Heart right ventricle (tissue), 16 donors: ENCODE results near the gene ANKFN1. TPM values are rescaled to one million over a fixed set of nuclear protein-coding genes. Genes with fewer than 3 reads are reported as not detected.

Experiments used
- ATAC-seq, 8 donors: fragments of 200-7000 bp; cut with Tn5 transposase; one replicate each; pipeline ENCODE4 v1.9.1; 2020; ENCODE audit warnings: mild to moderate bottlenecking in 8 of 8, moderate library complexity in 8 of 8, moderate number of reproducible peaks in 1 of 8
- DNase-seq, 2 donors: peaks; one replicate each; pipeline ENCODE4 v3.0.0-alpha.2; 2020
- H3K27ac ChIP-seq, 10 donors: fragments of 200-600 bp; sonication (generic) in 2 of 10; one replicate each; pipeline versions ENCODE4 v1.5.0 to v1.8.0; 2020 to 2022; ENCODE audit warnings: mild to moderate bottlenecking in 3 of 10
- H3K27me3 ChIP-seq, 7 donors: fragments of 200-600 bp; one replicate each; pipeline ENCODE4 v1.8.0; 2021 to 2022; ENCODE audit warnings: mild to moderate bottlenecking in 2 of 7
- H3K36me3 ChIP-seq, 9 donors: fragments of 200-600 bp; sonication (generic) in 1 of 9; one replicate each; pipeline versions ENCODE4 v1.5.0 to v1.8.0; 2020 to 2022; ENCODE audit warnings: mild to moderate bottlenecking in 2 of 9
- H3K4me1 ChIP-seq, 9 donors: fragments of 200-600 bp; sonication (generic) in 1 of 9; one replicate each; pipeline versions ENCODE4 v1.5.0 to v1.8.0; 2020 to 2022; ENCODE audit warnings: mild to moderate bottlenecking in 4 of 9
- H3K4me3 ChIP-seq, 10 donors: fragments of 200-600 bp; sonication (generic) in 2 of 10; one replicate each; pipeline versions ENCODE4 v1.5.0 to v1.8.0; 2020 to 2022; ENCODE audit warnings: mild to moderate bottlenecking in 7 of 10, moderate library complexity in 2 of 10
- H3K9me3 ChIP-seq, 11 donors: fragments of 200-600 bp in 10 of 11; sonication (generic) in 2 of 11; one replicate each; pipeline versions ENCODE4 v1.5.0 to v1.8.0; 2013 to 2022; ENCODE audit warnings: mild to moderate bottlenecking in 2 of 11, control low read depth in 1 of 11, moderate library complexity in 1 of 11
- CTCF ChIP-seq, 9 donors: fragments of 200-600 bp; sonication (generic) in 2 of 9; IDR thresholded peaks; one replicate each; pipeline versions ENCODE4 v1.5.0 to v1.8.0; 2021 to 2022; ENCODE audit warnings: antibody characterized with exemption in 9 of 9, mild to moderate bottlenecking in 5 of 9, moderate library complexity in 1 of 9
- WGBS, 2 donors: extraction: QIAGEN DNeasy Blood & Tissue Kit; methylation state at CpG; one replicate each; pipeline ENCODE4 v1.1.7; 2013; ENCODE audit warnings: inconsistent platforms in 1 of 2; 5-methylcytosine and 5-hydroxymethylcytosine counted together
- intact Hi-C, 10 donors: fragments of 100-400 bp; cut with DNase I; formaldehyde crosslinking; loops; one replicate each; pipeline versions ENCODE4 v1.11.1 to v1.14.2; 2022
- polyA plus RNA-seq, 2 donors: library from polyadenylated mRNA; stranded (reverse); fragments of 200-250 nt; gene quantifications; one replicate each; pipeline ENCODE4 v1.2.3, GENCODE V29; 2013
- total RNA-seq, 10 donors: library from RNA; stranded (reverse); fragmentation: NEBNext Ultra II Directional in 3 of 10; extraction: Animal tissue kit (Norgen Biotek cat#: 25700) in 3 of 10; gene quantifications; one replicate each; pipeline versions ENCODE4 v1.2.1 to v1.2.4, GENCODE V29; 2021 to 2023
- donor health status: Arrhythmogenic right ventricular cardiomyopathy.
- donor health status: ischemic (EF 13 %, LVEDD 7.1; RV severe dilation, severe dysfunction).
- donor health status: healthy with polysubstance abuse.
- donor health status: DM: no; HTN: yes; CAD: no.
- donor health status: DM: no; HTN: no; CAD: no.
- donor health status: ischemic (EF 25% LVEDD 6.9; RV normal size, moderate dysfunction).
- donor health status: ischemic (EF 25% LVEDD 5.7; RV mildly dilated, moderate dysfunction).
- donor health status: healthy.
- donor health status: DM: yes; HTN: yes; CAD: no.
- donor health status: Ischemic cardiomyopathy.
- donor health status: ischemic (EF 35%, LVEDD 5.7; RV mildly dilated, moderate dysfunction).
- donor health status: nonischemic (EF 11% LVEDD 7.7; RV severe dilation, severe dysfunction).
- donor health status: DM: yes; HTN: yes; CAD: no.
- donor health status: PGD.
- donor health status: ischemic (EF 29% LVEDD 5.4; RV normal size, mild dysfunction).
- donor health status: nonischemic (EF 23%, LVEDD 6.1; RV moderate dilation, normal function).

Gene ANKFN1
- total and polyA plus RNA-seq, 12 donors, result 0.01 to 0.38 TPM; not detected in 10

- WGBS, 2 donors, result 68% methylated on average over 3 of the region's 3 CpGs
- H3K4me1 ChIP-seq, result peaks cover 0 to 5% (median 0%) of the 10 kb centered on the region in 9 donors
- no peak overlapping the region for H3K27ac ChIP-seq
- no peaks in the 10 kb centered on the region for H3K36me3 ChIP-seq
- DNase-seq, result no peak
- H3K27me3 ChIP-seq, result peaks cover 0 to 7% (median 4%) of the 10 kb centered on the region in 7 donors
- no peak for TF ChIP-seq CTCF (IDR thresholded peaks at IDR 0.05)
- intact Hi-C loops, result no loop called here
- ATAC-seq, result no peak
- H3K4me3 ChIP-seq, result no peak overlapping the region
- H3K9me3 ChIP-seq, result no peaks in the 10 kb centered on the region
These were observed 146.9 kb downstream of the ANKFN1 start for GRCh38 chr17:56300144-56300543.

DNA sequence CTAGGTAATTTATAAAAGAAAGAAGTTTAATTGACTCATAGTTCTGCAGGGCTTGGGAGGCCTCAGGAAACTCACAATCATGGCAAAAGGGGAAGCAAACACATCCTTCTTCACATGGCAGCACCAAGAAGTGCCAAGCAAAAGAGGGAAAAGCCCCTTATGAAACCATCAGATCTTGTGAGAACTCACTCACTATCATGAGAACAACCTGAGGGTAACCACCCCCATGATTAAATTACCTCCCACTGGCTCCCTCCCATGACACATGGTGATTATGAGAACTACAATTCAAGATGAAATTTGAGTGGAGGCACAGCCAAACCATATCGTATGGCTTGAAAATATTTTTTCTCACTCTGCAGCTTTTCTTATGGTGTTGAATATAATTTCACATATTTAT, 151.7 kb downstream of the ANKFN1 start:
- no peak for DNase-seq
- Histone ChIP-seq H3K27ac (no peak overlapping the region), H3K4me1 (no peaks in the 10 kb centered on the region), H3K9me3 (peaks cover 0 to 6% (median 0%) of the 10 kb centered on the region in 11 donors), H3K4me3 (no peak overlapping the region), H3K27me3 (peaks cover 0 to 3% (median 0%) of the 10 kb centered on the region in 7 donors), H3K36me3 (no peaks in the 10 kb centered on the region)
- 78 to 83% methylated on average over 1 of the region's 1 CpG for WGBS, 2 donors
- no peak for ATAC-seq
- intact Hi-C loops, result no loop called here
- TF ChIP-seq CTCF (IDR thresholded peaks at IDR 0.05), result no peak

DNA sequence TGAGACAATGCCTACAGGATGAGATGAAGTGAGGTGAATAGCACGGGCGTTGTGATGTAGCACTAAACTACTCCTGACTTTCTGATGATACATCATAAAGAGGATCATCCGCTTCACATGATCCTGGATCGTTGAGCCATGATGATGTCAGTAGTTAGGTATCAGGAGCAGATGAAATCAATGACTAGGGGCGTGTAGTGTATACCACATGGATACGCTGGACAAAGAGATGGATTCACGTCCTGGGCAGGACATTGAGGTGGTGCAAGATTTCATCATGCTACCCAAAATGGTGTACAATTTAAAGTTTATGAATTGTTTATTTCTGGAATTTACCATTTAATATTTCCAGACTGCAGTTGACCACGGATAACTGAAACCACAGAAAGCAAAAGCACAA, 156.6 kb downstream of the ANKFN1 start:
- intact Hi-C loops, result loop anchor here in 2 of 10 donors (10.0 kb wide), 2 partner anchors 185 to 455 kb away; no protein-coding TSS in a partner anchor
- Histone ChIP-seq H3K4me1 (no peaks in the 10 kb centered on the region), H3K27me3 (peaks cover 0 to 8% (median 0%) of the 10 kb centered on the region in 7 donors), H3K9me3 (peaks cover 0 to 6% (median 0%) of the 10 kb centered on the region in 11 donors), H3K27ac (no peak overlapping the region), H3K36me3 (no peaks in the 10 kb centered on the region), H3K4me3 (no peak overlapping the region)
- DNase-seq, result no peak
- no peak for ATAC-seq
- TF ChIP-seq CTCF (IDR thresholded peaks at IDR 0.05), result no peak
- WGBS, 2 donors, result 86 to 87% methylated on average over 8 of the region's 8 CpGs

- TF ChIP-seq CTCF (IDR thresholded peaks at IDR 0.05), result no peak
- 72 to 79% methylated on average over 5 of the region's 5 CpGs for WGBS, 2 donors
- peaks cover 0 to 6% (median 0%) of the 10 kb centered on the region in 11 donors for H3K9me3 ChIP-seq
- DNase-seq (no peak), ATAC-seq (no peak)
- H3K27ac ChIP-seq, result no peak overlapping the region
- H3K4me1 ChIP-seq, result no peaks in the 10 kb centered on the region
- H3K4me3 ChIP-seq, result no peak overlapping the region
- H3K27me3 ChIP-seq, result peaks cover 0 to 8% (median 0%) of the 10 kb centered on the region in 7 donors
- intact Hi-C loops, result loop anchor here in 2 of 10 donors (10.0 kb wide), 2 partner anchors 186 to 456 kb away; no protein-coding TSS in a partner anchor
- H3K36me3 ChIP-seq, result no peaks in the 10 kb centered on the region
These were observed 157.5 kb downstream of the ANKFN1 start for GRCh38 chr17:56310782-56311181.
